Mesodermal cell (in vitro differentiated cells): ENCODE measurements around the gene SIL1.
A peak's percentile ranks its signal among the peaks of the same experiment; 100 is the strongest.
"Not testable (repeated sequence)": the region's sequence is repeated elsewhere in the genome, so short reads cannot be mapped to it uniquely, and the experiment has no call there.

Experiments used
- H3K27ac ChIP-seq: 2 replicates; pipeline ENCODE4 v1.7.0; 2013; ENCODE audit warnings: mild to moderate bottlenecking, low read depth, low read length, moderate library complexity; ENCODE audit not compliant: severe bottlenecking
- H3K36me3 ChIP-seq: 2 replicates; pipeline ENCODE4 v1.7.1; 2013; ENCODE audit warnings: mild to moderate bottlenecking, low read length, moderate library complexity; ENCODE audit not compliant: control insufficient read depth, insufficient read depth
- H3K4me1 ChIP-seq: one replicate; pipeline ENCODE4 v1.7.1; 2013; ENCODE audit warnings: mild to moderate bottlenecking, low read length; ENCODE audit not compliant: insufficient read depth, control insufficient read depth, poor library complexity, severe bottlenecking
- H3K4me3 ChIP-seq: 2 replicates; pipeline ENCODE4 v1.7.0; 2013; ENCODE audit warnings: low read length, control low read depth, mild to moderate bottlenecking; ENCODE audit not compliant: insufficient read depth, poor library complexity, severe bottlenecking; ENCODE audit errors: extremely low read depth
- H3K9me3 ChIP-seq: 2 replicates; pipeline ENCODE4 v1.7.1; 2013; ENCODE audit warnings: mild to moderate bottlenecking, low read length, moderate library complexity; ENCODE audit not compliant: control insufficient read depth
- WGBS, 2 experiments: methylation state at CpG; one replicate each; pipeline ENCODE4 v1.1.5; 2013; ENCODE audit warnings: missing lambda C conversion rate in 2 of 2; ENCODE audit not compliant: insufficient coverage in 2 of 2; 5-methylcytosine and 5-hydroxymethylcytosine counted together

Gene SIL1

DNA sequence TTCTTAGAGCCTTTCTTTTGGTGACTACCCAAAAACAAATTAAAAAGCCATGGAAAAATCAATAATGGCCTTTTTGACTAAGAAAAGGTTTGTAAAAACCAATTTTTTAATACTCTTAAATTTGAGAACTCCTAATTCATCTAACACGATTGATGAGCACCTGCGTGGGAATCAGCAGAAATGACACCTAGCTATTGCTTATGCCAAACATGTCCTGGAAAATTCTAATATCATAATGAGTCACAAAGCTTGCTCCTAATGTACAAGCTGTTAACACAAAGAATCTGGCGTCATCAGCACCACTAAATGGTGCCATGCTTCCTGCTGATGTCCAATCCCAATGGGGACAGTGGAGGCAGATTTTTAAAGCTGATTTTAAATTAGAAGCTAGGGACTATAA is 176.8 kb downstream of the SIL1 start:
- no peaks in the 10 kb centered on the region for H3K4me1 ChIP-seq
- H3K36me3 ChIP-seq: no peaks in the 10 kb centered on the region
- H3K9me3 ChIP-seq: no peaks in the 10 kb centered on the region
- no peak overlapping the region for H3K4me3 ChIP-seq
- no peak overlapping the region for H3K27ac ChIP-seq
- 94 to 96% methylated on average over 2 to 3 of the region's 3 CpGs for WGBS, 2 experiments

DNA sequence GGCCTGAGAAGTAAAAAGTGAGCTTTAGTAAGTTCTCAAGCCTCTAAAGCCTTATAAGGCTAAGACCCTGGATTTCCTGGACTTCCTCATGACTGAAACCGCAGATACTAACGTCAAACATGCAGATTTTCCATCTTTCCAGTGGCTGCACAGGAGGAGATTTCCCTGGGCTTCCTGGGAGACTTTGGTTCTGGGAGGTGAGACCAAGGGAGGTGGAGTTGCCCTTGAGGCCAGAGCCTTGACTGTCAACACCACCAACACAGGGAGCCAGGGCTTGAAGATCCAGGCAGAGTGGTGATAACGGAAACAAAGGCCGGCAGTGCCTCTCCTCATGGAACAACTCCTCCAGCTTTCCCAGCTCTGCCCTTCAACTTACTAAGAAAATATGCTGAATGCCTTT is 178.3 kb downstream of the SIL1 start:
- Histone ChIP-seq H3K4me1 (no peaks in the 10 kb centered on the region), H3K4me3 (no peak overlapping the region), H3K36me3 (no peaks in the 10 kb centered on the region), H3K27ac (no peak overlapping the region), H3K9me3 (no peaks in the 10 kb centered on the region)
- 83 to 96% methylated on average over 3 to 4 of the region's 4 CpGs for WGBS, 2 experiments

DNA sequence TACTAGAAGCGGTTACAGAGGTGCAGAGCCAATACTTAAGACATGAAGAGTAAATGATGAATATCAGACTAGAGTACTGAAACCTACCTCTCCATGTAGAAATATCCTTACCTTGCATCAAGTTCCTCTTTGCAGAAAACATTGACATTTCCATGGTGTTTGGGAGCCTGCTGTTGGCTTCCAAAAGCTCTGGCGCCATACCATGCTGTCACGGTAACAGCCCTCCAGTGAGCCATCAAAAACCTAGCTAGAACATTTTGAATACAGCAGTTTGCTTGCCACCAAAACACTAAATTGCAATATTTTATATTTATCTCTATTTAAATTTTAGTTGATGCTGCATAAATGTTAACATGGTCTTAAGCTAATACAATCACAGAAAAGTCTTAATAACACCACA is 179.0 kb downstream of the SIL1 start:
- no peak overlapping the region for H3K27ac ChIP-seq
- H3K4me3 ChIP-seq: no peak overlapping the region
- no peaks in the 10 kb centered on the region for H3K36me3 ChIP-seq
- no peaks in the 10 kb centered on the region for H3K4me1 ChIP-seq
- H3K9me3 ChIP-seq: no peaks in the 10 kb centered on the region
- 80 to 100% methylated on average over 1 to 2 of the region's 3 CpGs for WGBS, 2 experiments

DNA sequence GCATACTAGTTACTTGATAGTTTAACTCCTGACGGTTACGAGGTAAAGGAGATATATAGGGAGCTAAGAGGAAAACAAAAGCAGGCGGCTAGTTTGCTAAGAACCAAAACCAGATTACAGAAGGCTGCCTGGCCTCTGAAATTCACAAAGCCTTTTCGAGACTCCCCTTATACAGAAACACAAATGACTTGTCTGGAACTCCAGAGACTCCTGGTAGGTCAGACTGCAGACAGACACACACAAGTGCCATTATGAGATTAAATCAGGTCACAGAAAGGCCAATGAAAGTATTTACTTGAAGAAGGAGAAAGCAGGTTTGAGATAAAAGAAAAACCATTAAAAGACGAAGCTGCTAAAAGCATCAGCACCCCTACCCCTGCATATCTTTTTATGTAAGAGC is 180.5 kb downstream of the SIL1 start:
- Histone ChIP-seq H3K36me3 (no peaks in the 10 kb centered on the region), H3K4me1 (no peaks in the 10 kb centered on the region), H3K9me3 (no peaks in the 10 kb centered on the region), H3K27ac (no peak overlapping the region), H3K4me3 (no peak overlapping the region)
- WGBS, 2 experiments: 93 to 97% methylated on average over 2 to 3 of the region's 5 CpGs

DNA sequence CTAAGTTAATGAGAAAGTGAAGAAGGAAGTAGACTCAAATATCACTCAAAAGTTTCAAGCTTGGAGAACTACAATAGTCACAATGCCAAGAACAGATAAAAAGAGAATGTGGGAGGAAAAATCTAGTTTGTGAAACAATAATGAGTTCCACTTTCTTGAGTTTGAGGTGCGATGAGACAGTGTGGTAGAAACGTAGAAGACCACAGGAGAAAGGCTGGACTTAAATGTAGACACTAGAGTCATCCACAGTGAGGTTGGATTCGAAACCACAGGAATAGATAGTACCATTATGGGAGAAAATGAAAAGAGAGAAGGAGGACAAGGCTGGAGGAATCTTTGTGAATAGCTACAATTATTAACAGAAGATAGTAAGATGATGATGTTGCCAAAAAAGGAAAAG is 182.0 kb downstream of the SIL1 start:
- WGBS, 2 experiments: 90 to 100% methylated on average over 2 to 3 of the region's 3 CpGs
- no peaks in the 10 kb centered on the region for H3K36me3 ChIP-seq

DNA sequence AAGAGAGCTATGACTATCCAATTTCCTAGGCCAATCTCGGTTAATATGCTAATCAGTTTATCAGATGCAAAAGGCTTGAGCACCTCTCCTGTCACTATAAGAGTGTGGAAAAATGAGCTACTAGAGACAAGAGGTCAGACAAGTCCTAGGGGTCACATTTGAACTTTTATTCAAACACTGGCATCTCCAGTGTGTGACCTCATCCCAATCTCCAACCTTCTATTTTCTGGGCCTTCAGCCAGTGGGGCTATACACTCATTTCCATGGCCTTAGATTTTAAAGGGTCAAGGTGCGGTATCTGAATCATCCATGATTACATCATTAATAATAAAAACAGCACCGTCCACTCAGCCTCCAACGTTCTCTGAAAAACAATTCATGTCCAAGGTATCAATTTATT is 183.4 kb downstream of the SIL1 start:
- no peak overlapping the region for H3K4me3 ChIP-seq
- no peaks in the 10 kb centered on the region for H3K4me1 ChIP-seq
- no peak overlapping the region for H3K27ac ChIP-seq
- WGBS, 2 experiments: 89 to 97% methylated on average over 2 to 3 of the region's 4 CpGs
- no peaks in the 10 kb centered on the region for H3K36me3 ChIP-seq
- no peaks in the 10 kb centered on the region for H3K9me3 ChIP-seq

More for the DNA sequence above, 182.0 kb downstream of the SIL1 start:
- H3K9me3 ChIP-seq: no peaks in the 10 kb centered on the region
- no peak overlapping the region for H3K27ac ChIP-seq
- no peak overlapping the region for H3K4me3 ChIP-seq
- no peaks in the 10 kb centered on the region for H3K4me1 ChIP-seq

DNA sequence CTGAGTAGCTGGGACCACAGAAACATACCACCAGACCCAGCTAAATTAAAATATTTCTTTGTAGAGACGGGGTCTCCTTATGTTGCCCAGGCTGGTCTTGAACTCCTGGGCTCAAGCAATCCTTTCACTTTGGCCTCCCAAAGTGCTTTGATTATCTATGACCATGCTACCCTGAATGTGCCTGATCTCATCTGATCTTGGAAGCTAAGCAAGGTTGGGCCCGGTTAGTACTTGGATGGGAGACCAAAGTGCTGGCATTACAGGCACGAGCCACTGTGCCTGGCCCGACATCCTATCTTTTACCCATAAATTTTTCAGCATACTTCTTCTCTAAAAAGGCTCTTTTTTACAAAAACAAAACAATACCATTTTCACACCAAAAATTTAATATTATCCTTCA is 186.0 kb downstream of the SIL1 start:
- Histone ChIP-seq H3K4me1 (no peaks in the 10 kb centered on the region), H3K27ac (no peak overlapping the region), H3K36me3 (no peaks in the 10 kb centered on the region), H3K4me3 (no peak overlapping the region), H3K9me3 (no peaks in the 10 kb centered on the region)
- 90 to 94% methylated on average over 4 of the region's 4 CpGs for WGBS, 2 experiments

DNA sequence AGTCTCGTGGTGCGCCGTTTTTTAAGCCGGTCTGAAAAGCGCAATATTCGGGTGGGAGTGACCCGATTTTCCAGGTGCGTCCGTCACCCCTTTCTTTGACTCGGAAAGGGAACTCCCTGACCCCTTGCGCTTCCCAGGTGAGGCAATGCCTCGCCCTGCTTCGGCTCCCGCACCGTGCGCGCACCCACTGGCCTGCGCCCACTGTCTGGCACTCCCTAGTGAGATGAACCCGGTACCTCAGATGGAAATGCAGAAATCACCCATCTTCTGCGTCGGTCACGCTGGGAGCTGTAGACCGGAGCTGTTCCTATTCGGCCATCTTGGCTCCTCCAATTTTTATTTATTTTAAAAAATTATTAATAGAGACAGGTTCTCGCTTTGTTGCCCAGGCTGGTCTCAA is 187.0 kb downstream of the SIL1 start:
- not testable (repeated sequence) for H3K36me3 ChIP-seq, H3K4me1 ChIP-seq, H3K27ac ChIP-seq, H3K9me3 ChIP-seq
- WGBS, 2 experiments: 19 to 20% methylated on average over 6 to 7 of the region's 25 CpGs
- peak overlapping the region; percentile 19 for H3K4me3 ChIP-seq

DNA sequence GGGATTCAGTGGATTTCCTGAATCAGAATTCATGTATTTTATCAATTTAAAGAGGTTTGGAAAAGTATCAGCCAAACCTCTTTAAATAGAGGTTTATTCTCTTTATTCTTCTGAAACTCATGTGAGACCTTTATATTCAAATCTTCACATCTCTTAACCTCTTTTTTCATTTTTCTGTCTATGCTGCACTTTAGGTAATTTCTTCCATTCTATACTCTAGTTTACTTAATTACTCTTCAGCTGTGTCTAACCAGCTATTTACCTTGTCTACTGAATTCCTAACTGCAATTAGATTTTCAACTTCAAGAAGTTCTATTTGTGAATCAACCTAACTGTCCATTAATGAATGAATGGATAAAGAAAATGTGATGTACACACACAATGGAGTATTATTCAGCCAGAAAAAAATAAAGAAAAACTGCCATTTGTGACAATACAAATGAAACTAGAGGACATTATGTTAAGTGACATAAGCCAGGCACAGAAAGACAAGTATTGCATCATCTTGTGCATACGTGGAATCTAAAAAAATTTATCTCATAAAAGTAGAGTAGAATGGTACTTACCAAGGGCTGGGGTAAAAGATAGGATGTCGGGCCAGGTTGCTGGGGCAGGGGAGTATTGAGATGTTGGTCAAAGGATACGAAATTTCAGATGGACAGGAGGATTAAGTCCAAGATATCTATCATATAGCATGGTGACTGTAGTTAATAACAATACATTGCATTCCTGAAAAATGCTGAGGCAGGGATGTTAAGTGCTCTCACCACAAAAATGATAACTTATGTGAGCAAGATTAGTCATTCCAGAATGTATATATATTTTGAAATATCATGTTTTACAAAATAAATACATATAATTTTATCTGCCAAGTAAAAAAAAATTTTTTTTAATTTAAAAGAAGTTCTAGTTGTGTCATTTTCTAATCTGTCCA is 193.5 kb downstream of the SIL1 start:
- H3K27ac ChIP-seq: no peak overlapping the region
- H3K4me1 ChIP-seq: no peaks in the 10 kb centered on the region

DNA sequence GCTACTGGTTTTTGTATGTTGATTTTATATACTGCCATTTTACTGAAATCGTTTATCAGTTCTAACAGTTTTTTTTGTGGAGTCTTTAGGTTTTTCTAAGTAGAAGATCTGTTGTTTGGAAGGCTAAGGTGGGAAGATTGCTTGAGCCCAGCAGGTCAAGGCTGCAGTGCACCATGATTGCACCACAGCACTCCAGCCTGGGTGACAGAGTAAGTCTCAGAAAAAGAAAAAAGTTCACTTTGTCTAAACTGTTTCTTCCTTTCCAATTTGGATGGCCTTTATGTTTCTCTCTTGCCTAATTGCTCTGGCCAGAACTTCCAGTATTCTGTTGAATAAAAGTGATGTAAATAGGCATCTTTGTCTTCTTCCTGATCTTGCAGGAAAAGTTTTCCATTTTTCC is 198.5 kb downstream of the SIL1 start:
- Histone ChIP-seq H3K4me1 (no peaks in the 10 kb centered on the region), H3K27ac (no peak overlapping the region)
- 89% methylated on average over 1 of the region's 1 CpG; no CpG with 5 or more reads in 1 of the 2 experiments for WGBS, 2 experiments

More for the DNA sequence above, 193.5 kb downstream of the SIL1 start:
- H3K4me3 ChIP-seq: no peak overlapping the region
- peaks cover 4% of the 10 kb centered on the region for H3K9me3 ChIP-seq
- 94 to 100% methylated on average over 1 to 3 of the region's 3 CpGs for WGBS, 2 experiments
- no peaks in the 10 kb centered on the region for H3K36me3 ChIP-seq

DNA sequence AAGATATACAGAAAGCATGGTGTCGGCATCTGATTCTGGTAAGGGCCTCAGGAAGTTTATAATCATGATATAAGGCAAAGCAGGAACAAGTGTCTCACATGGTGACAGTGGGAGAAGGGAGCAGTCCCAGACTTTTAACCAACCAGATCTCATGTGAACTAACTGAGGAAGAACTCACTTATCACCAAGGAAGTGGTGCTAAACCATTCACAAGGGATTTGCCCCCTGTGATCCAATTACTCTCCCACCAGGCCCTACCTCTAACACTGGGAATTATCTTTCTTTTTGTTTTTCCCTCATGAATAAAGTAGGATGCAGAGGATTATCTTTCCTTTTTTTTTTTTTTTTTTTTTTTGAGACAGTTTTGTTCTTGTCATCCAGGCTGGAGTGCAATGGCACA is 199.6 kb downstream of the SIL1 start:
- Histone ChIP-seq H3K27ac (no peak overlapping the region), H3K4me3 (no peak overlapping the region), H3K36me3 (no peaks in the 10 kb centered on the region), H3K9me3 (no peaks in the 10 kb centered on the region), H3K4me1 (no peaks in the 10 kb centered on the region)
- WGBS, 2 experiments: 80 to 100% methylated on average over 1 of the region's 1 CpG

More for the DNA sequence above, 198.5 kb downstream of the SIL1 start:
- no peak overlapping the region for H3K4me3 ChIP-seq
- H3K9me3 ChIP-seq: peaks cover under 1% of the 10 kb centered on the region
- no peaks in the 10 kb centered on the region for H3K36me3 ChIP-seq
